Loucy (cell line): ENCODE data around the gene HRK.

Experiments used
- H2AFZ ChIP-seq: fragments of 200-600 bp; sonication (generic); 2 replicates; pipeline ENCODE4 v1.6.0; 2016; ENCODE audit warnings: antibody characterized with exemption, mild to moderate bottlenecking, low read length, moderate library complexity
- H3F3A ChIP-seq: fragments of 200-600 bp; 2 replicates; pipeline ENCODE4 v1.6.0; 2016; ENCODE audit warnings: antibody characterized with exemption, low read depth, mild to moderate bottlenecking
- H3K27me3 ChIP-seq: fragments of 200-600 bp; sonication (generic); 2 replicates; pipeline ENCODE4 v1.6.1; 2014; ENCODE audit warnings: low read length, mild to moderate bottlenecking; ENCODE audit not compliant: insufficient read depth, poor library complexity, severe bottlenecking
- H3K36me3 ChIP-seq: fragments of 200-600 bp; sonication (generic); 2 replicates; pipeline ENCODE4 v1.6.1; 2016; ENCODE audit warnings: low read length; ENCODE audit not compliant: insufficient read depth
- H3K4me1 ChIP-seq: fragments of 200-600 bp; sonication (generic); 2 replicates; pipeline ENCODE4 v1.5.1; 2014; ENCODE audit warnings: low read length, mild to moderate bottlenecking; ENCODE audit not compliant: insufficient read depth, poor library complexity, severe bottlenecking
- H3K4me2 ChIP-seq: fragments of 200-600 bp; sonication (generic); 2 replicates; pipeline ENCODE4 v1.6.0; 2014; ENCODE audit warnings: antibody characterized with exemption, low read length, low read depth, mild to moderate bottlenecking; ENCODE audit not compliant: poor library complexity, severe bottlenecking
- H3K4me3 ChIP-seq: fragments of 200-600 bp; sonication (generic); 2 replicates; pipeline ENCODE4 v1.5.1; 2014; ENCODE audit warnings: low read length, mild to moderate bottlenecking, mixed read lengths; ENCODE audit not compliant: poor library complexity, severe bottlenecking
- H3K79me2 ChIP-seq: fragments of 200-600 bp; sonication (generic); 2 replicates; pipeline ENCODE4 v1.6.1; 2014; ENCODE audit warnings: low read length; ENCODE audit not compliant: insufficient read depth
- H3K9ac ChIP-seq: fragments of 200-600 bp; sonication (generic); 2 replicates; pipeline ENCODE4 v1.6.0; 2014; ENCODE audit warnings: mild to moderate bottlenecking, low read depth, low read length, moderate library complexity; ENCODE audit not compliant: poor library complexity, severe bottlenecking
- H3K9me2 ChIP-seq: fragments of 200-600 bp; sonication (generic); replicated peaks from 2 replicates; pipeline ENCODE4 v1.6.1; 2016; ENCODE audit warnings: low read depth, low read length, mixed read lengths
- H3K9me3 ChIP-seq: fragments of 200-600 bp; sonication (generic); 2 replicates; pipeline ENCODE4 v1.6.1; 2014; ENCODE audit warnings: mild to moderate bottlenecking, antibody characterized with exemption, low read length, low read depth; ENCODE audit not compliant: insufficient read depth
- H4K20me1 ChIP-seq: fragments of 200-600 bp; sonication (generic); 2 replicates; pipeline ENCODE4 v1.6.0; 2014; ENCODE audit warnings: antibody characterized with exemption, low read length, mild to moderate bottlenecking; ENCODE audit not compliant: insufficient read depth, poor library complexity, severe bottlenecking
- EZH2phosphoT487 ChIP-seq: fragments of 200-600 bp; IDR thresholded peaks from 2 replicates; pipeline ENCODE4 v1.6.1; 2018; ENCODE audit warnings: antibody characterized with exemption, mild to moderate bottlenecking, moderate library complexity, borderline replicate concordance
- TF ChIP-seq, protein P1 (sequence below): fragments of 200-600 bp; sonication (generic); conservative IDR thresholded peaks from 2 replicates; pipeline ENCODE4 v1.5.1; 2014; ENCODE audit warnings: mild to moderate bottlenecking, antibody characterized with exemption, low read length

HRK gene

DNA sequence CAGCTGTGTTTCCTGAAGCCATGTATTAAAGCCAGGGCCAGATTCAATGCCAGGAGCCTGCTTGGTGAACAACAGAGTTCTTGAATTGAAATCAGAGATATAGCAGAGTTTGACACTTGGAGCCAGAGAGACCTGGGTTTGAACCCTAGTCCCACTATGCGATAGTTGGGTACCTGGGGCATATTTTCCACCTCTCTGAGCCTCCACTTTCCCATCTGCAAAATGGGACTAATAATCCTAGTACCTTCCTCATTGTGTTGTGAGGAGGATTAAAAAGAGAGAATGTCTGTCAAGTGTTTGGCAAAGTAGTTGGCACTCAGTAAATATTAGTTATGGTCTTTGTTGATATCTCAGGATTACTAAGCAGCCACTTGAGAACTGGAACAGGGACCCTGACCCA is 6.0 kb upstream of the HRK start:
- H3K79me2 ChIP-seq: no peaks in the 10 kb centered on the region
- H3F3A ChIP-seq: no peaks in the 10 kb centered on the region

DNA sequence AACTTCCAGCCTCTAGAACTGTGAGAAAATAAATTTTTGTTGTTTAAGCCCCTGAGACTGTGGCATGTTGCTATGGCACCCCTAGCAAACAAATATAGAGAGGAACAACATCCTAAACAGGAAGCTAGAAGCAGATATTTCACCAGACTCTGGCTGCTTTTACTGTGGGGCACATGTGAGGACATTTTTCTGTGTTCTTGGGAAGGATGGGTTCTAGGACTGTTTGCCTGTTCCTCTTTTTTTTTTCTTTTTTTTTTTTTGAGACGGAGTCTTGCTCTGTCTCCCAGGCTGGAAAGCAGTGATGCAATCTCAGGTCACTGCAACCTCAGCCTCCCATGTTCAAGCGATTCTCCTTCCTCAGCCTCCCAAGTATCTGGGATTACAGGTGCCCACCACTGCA is 4.2 kb upstream of the HRK start:
- Histone ChIP-seq H3K9me2 (no peaks in the 10 kb centered on the region), H3K36me3 (no peaks in the 10 kb centered on the region), H2AFZ (no peak overlapping the region), H3K4me2 (no peak overlapping the region), H3K79me2 (no peaks in the 10 kb centered on the region), H3K9ac (no peak overlapping the region), H4K20me1 (no peaks in the 10 kb centered on the region), H3F3A (no peaks in the 10 kb centered on the region), H3K9me3 (no peaks in the 10 kb centered on the region), H3K27me3 (peaks cover 21% of the 10 kb centered on the region), H3K4me3 (no peak overlapping the region), H3K4me1 (peaks cover 3% of the 10 kb centered on the region)
- no peak for TF ChIP-seq EZH2phosphoT487
- TF ChIP-seq, protein P1, sequence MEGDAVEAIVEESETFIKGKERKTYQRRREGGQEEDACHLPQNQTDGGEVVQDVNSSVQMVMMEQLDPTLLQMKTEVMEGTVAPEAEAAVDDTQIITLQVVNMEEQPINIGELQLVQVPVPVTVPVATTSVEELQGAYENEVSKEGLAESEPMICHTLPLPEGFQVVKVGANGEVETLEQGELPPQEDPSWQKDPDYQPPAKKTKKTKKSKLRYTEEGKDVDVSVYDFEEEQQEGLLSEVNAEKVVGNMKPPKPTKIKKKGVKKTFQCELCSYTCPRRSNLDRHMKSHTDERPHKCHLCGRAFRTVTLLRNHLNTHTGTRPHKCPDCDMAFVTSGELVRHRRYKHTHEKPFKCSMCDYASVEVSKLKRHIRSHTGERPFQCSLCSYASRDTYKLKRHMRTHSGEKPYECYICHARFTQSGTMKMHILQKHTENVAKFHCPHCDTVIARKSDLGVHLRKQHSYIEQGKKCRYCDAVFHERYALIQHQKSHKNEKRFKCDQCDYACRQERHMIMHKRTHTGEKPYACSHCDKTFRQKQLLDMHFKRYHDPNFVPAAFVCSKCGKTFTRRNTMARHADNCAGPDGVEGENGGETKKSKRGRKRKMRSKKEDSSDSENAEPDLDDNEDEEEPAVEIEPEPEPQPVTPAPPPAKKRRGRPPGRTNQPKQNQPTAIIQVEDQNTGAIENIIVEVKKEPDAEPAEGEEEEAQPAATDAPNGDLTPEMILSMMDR: no peak

More for the DNA sequence above, 6.0 kb upstream of the HRK start:
- Histone ChIP-seq H3K4me1 (no peaks in the 10 kb centered on the region), H3K9ac (no peak overlapping the region), H2AFZ (no peak overlapping the region), H3K9me3 (no peaks in the 10 kb centered on the region), H3K4me3 (no peak overlapping the region), H3K4me2 (no peak overlapping the region), H3K9me2 (no peaks in the 10 kb centered on the region), H3K36me3 (no peaks in the 10 kb centered on the region), H3K27me3 (peaks cover 7% of the 10 kb centered on the region), H4K20me1 (no peaks in the 10 kb centered on the region)
- TF ChIP-seq, protein P1: no peak
- no peak for TF ChIP-seq EZH2phosphoT487

DNA sequence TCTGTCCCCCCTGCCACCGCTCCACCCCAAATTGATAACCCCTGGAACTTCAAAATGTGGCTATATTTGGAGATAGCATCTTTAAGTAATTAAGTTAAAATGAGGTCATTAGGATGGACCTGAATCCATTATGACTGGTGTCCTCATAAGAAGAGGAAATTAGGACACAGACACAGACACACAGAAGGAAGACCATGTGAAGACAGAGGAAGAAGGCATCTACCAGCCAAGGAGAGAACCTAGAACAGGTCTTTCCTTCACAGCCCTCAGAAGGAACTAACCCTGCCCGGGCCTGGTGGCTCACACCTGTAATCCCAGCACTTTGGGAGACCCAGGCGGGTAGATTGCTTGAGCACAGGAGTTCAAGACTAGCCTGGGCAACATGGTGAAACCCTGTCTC is 3.6 kb upstream of the HRK start:
- Histone ChIP-seq H3K79me2 (no peaks in the 10 kb centered on the region), H3K4me3 (no peak overlapping the region), H3K36me3 (no peaks in the 10 kb centered on the region), H2AFZ (no peak overlapping the region), H3F3A (no peaks in the 10 kb centered on the region), H3K4me1 (peaks cover 9% of the 10 kb centered on the region), H3K27me3 (peaks cover 27% of the 10 kb centered on the region), H3K9me3 (no peaks in the 10 kb centered on the region), H4K20me1 (no peaks in the 10 kb centered on the region), H3K9me2 (no peaks in the 10 kb centered on the region), H3K9ac (no peak overlapping the region), H3K4me2 (no peak overlapping the region)
- TF ChIP-seq, protein P1: no peak
- no peak for TF ChIP-seq EZH2phosphoT487
